Mesothelial cell of epicardium (in vitro differentiated cells): Measurements from ENCODE around the gene TNFRSF19. TPM values are rescaled to one million over a fixed set of nuclear protein-coding genes. Genes with fewer than 3 reads are reported as not detected.

Source experiments
- DNase-seq, 2 experiments: peaks; one replicate each; pipeline ENCODE4 v3.0.0; 2021; ENCODE audit warnings: low spot score in 2 of 2; ENCODE audit not compliant: unreplicated experiment in 2 of 2
- H3K27ac Mint-ChIP-seq: 2 replicates; pipeline ENCODE4 v1.8.0; 2021; ENCODE audit warnings: mixed read lengths
- H3K27me3 Mint-ChIP-seq: 2 replicates; pipeline ENCODE4 v1.8.0; 2021; ENCODE audit warnings: low read depth, mixed read lengths
- H3K36me3 Mint-ChIP-seq: 2 replicates; pipeline ENCODE4 v1.8.0; 2021; ENCODE audit warnings: mixed read lengths
- H3K4me1 Mint-ChIP-seq: 2 replicates; pipeline ENCODE4 v1.8.0; 2021; ENCODE audit warnings: mixed read lengths
- H3K4me3 Mint-ChIP-seq: 2 replicates; pipeline ENCODE4 v1.8.0; 2021; ENCODE audit warnings: mild to moderate bottlenecking, moderate library complexity, mixed read lengths
- H3K9me3 Mint-ChIP-seq: 2 replicates; pipeline ENCODE4 v1.8.0; 2021; ENCODE audit warnings: mixed read lengths
- CTCF ChIP-seq: fragments of 200-600 bp; sonication (generic); IDR thresholded peaks from one replicate; pipeline ENCODE4 v1.5.0; 2021; ENCODE audit warnings: antibody characterized with exemption; ENCODE audit not compliant: unreplicated experiment
- total RNA-seq: library from RNA; stranded (reverse); gene quantifications from 3 replicates; pipeline ENCODE4 v1.2.1, GENCODE V29; 2021

TNFRSF19 gene
- total RNA-seq, 1 donor from 2014 or later = 43.5 TPM

GRCh38 chr13:23628765-23629565 lies 58.8 kb downstream of the TNFRSF19 start:
- Mint-ChIP-seq H3K9me3 (peaks cover 2% of the 10 kb centered on the region), H3K4me3 (no peak overlapping the region), H3K4me1 (peaks cover 55% of the 10 kb centered on the region), H3K27ac (peak overlapping the region; percentile 57), H3K36me3 (peaks cover 13% of the 10 kb centered on the region), H3K27me3 (no peaks in the 10 kb centered on the region)
- DNase-seq = no peak
- TF ChIP-seq CTCF = no peak

GRCh38 chr13:23629566-23630272 lies 59.5 kb downstream of the TNFRSF19 start:
- H3K9me3 Mint-ChIP-seq = no peaks in the 10 kb centered on the region
- H3K4me3 Mint-ChIP-seq = no peak overlapping the region
- H3K27ac Mint-ChIP-seq = peak overlapping the region; percentile 26
- no peak for DNase-seq
- TF ChIP-seq CTCF = no peak
- peaks cover 55% of the 10 kb centered on the region for H3K4me1 Mint-ChIP-seq
- no peaks in the 10 kb centered on the region for H3K27me3 Mint-ChIP-seq
- H3K36me3 Mint-ChIP-seq = peaks cover 11% of the 10 kb centered on the region

GRCh38 chr13:23630349-23631093 lies 60.3 kb downstream of the TNFRSF19 start:
- Mint-ChIP-seq H3K27ac (peak overlapping the region; percentile 91), H3K4me3 (no peak overlapping the region), H3K4me1 (peaks cover 55% of the 10 kb centered on the region)

GRCh38 chr13:23631311-23632047 lies 61.3 kb downstream of the TNFRSF19 start:
- no peaks in the 10 kb centered on the region for H3K27me3 Mint-ChIP-seq
- H3K4me1 Mint-ChIP-seq = peaks cover 58% of the 10 kb centered on the region
- H3K4me3 Mint-ChIP-seq = no peak overlapping the region
- no peak for DNase-seq
- TF ChIP-seq CTCF = no peak
- peak overlapping the region; percentile 78 for H3K27ac Mint-ChIP-seq
- peaks cover 11% of the 10 kb centered on the region for H3K36me3 Mint-ChIP-seq
- no peaks in the 10 kb centered on the region for H3K9me3 Mint-ChIP-seq

More at GRCh38 chr13:23630349-23631093, 60.3 kb downstream of the TNFRSF19 start:
- no peaks in the 10 kb centered on the region for H3K9me3 Mint-ChIP-seq
- TF ChIP-seq CTCF = no peak
- no peak for DNase-seq
- H3K27me3 Mint-ChIP-seq = no peaks in the 10 kb centered on the region
- H3K36me3 Mint-ChIP-seq = peaks cover 11% of the 10 kb centered on the region

- Mint-ChIP-seq H3K4me1 (peaks cover 56% of the 10 kb centered on the region), H3K27ac (peak overlapping the region; percentile 78), H3K27me3 (no peaks in the 10 kb centered on the region), H3K9me3 (no peaks in the 10 kb centered on the region), H3K36me3 (peaks cover 9% of the 10 kb centered on the region), H3K4me3 (no peak overlapping the region)
- DNase-seq = no peak
- no peak for TF ChIP-seq CTCF
Measured at GRCh38 chr13:23632048-23632582, 61.9 kb downstream of the TNFRSF19 start.
